HAP-1 (cell line): ENCODE measurements around the gene DISC1.

ENCODE experiments used
- DNase-seq, 2 experiments: peaks; one replicate each; pipeline ENCODE4 v3.0.0-alpha.2; 2016 to 2020; ENCODE audit warnings: low spot score in 2 of 2
- H3K27me3 ChIP-seq: fragments of 250-450 bp; sonication (Bioruptor Pico); 2 replicates; pipeline ENCODE4 v1.5.1; 2020; ENCODE audit warnings: low read depth, mild to moderate bottlenecking, moderate library complexity
- H3K36me3 ChIP-seq: fragments of 250-450 bp; sonication (Bioruptor Pico); replicated peaks from 2 replicates; pipeline ENCODE4 v1.5.1; 2020; ENCODE audit warnings: mild to moderate bottlenecking
- H3K4me1 ChIP-seq: fragments of 250-450 bp; sonication (Bioruptor Pico); 2 replicates; pipeline ENCODE4 v1.5.1; 2020; ENCODE audit warnings: mild to moderate bottlenecking
- H3K4me3 ChIP-seq: fragments of 250-450 bp; sonication (Bioruptor Pico); 2 replicates; pipeline ENCODE4 v1.5.1; 2020; ENCODE audit warnings: mild to moderate bottlenecking, moderate library complexity
- H3K9me3 ChIP-seq: fragments of 250-450 bp; sonication (Bioruptor Pico); 2 replicates; pipeline ENCODE4 v1.5.1; 2020; ENCODE audit warnings: mild to moderate bottlenecking, moderate library complexity
- in situ Hi-C: fragments of 300-500 bp; cut with MboI; formaldehyde crosslinking; loops from 3 replicates; pipeline ENCODE4 v1.14.3; 2020; ENCODE audit warnings: low sequenced_read_pairs, inconsistent platforms, mixed read lengths

DISC1 gene

DNA sequence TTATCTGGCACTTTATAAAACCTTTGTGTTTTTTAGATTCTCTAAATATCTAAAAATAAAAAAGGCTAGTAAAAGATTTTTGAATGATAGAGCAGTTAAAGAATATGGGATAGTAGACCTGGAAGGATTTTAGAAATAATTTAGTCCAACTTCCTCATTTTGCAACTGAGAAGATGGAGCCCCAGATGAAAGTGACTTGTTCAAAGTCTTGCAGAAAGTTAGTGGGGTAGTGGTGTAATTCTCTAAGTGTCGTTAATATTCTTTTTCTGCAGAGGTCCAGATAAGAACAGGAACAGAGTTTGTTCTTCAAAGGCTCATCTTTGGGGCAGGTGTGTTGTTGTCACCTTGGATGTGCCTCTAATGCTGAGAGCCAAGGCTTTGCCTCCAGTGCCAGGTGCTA, 159.5 kb downstream of the DISC1 start:
- DNase-seq, result no peak
- in situ Hi-C loops, result no loop called here
- Histone ChIP-seq H3K4me3 (no peak overlapping the region), H3K27me3 (no peaks in the 10 kb centered on the region), H3K9me3 (no peaks in the 10 kb centered on the region), H3K36me3 (no peaks in the 10 kb centered on the region), H3K4me1 (no peaks in the 10 kb centered on the region)

DNA sequence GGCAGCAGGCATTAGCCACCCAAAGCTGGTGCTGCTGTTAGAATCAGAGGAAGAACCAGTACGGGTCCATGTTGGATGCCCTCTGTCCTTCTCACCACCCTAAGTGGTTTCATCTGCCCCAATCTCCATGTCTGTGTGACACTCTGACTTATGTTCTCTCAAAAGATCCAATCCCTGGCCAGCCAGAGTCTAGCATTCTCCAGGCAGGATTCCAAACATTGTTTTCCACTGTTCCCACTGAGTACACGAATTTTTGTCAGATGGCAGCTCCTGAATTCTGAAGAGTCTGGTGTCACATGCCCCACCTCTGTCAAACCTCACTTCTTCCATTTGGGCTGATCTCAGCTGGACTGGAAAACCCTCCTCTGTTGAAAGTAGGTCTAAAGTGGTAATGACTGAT, 166.0 kb downstream of the DISC1 start:
- no peak overlapping the region for H3K4me3 ChIP-seq
- no peaks in the 10 kb centered on the region for H3K36me3 ChIP-seq
- DNase-seq, result no peak
- H3K4me1 ChIP-seq, result no peaks in the 10 kb centered on the region
- H3K9me3 ChIP-seq, result no peaks in the 10 kb centered on the region
- H3K27me3 ChIP-seq, result no peaks in the 10 kb centered on the region
- in situ Hi-C loops, result no loop called here

DNA sequence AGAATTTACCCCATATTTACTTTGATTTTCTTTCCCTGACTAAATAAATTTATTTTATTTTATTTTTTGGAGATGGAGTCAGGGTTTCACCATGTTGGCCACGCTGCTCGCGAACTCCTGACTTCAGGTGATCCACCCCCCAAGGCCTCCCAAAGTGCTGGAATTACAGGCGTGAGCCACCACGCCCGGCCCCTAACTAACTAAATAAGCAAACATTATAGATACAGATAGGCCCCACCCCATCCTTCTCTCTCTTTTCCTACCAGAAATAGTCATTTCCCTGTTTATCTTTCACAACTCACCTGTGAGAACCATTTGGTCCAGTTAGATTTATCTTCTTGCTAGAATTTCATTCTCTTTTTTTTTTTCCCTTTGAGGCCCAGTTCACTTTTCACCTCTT, 167.3 kb downstream of the DISC1 start:
- Histone ChIP-seq H3K36me3 (no peaks in the 10 kb centered on the region), H3K4me3 (no peak overlapping the region), H3K4me1 (no peaks in the 10 kb centered on the region), H3K27me3 (no peaks in the 10 kb centered on the region), H3K9me3 (no peaks in the 10 kb centered on the region)
- no peak for DNase-seq
- in situ Hi-C loops, result no loop called here

- Histone ChIP-seq H3K36me3 (no peaks in the 10 kb centered on the region), H3K9me3 (no peaks in the 10 kb centered on the region), H3K4me1 (no peaks in the 10 kb centered on the region), H3K4me3 (no peak overlapping the region), H3K27me3 (no peaks in the 10 kb centered on the region)
- DNase-seq, result no peak
- in situ Hi-C loops, result no loop called here
Measured at GRCh38 chr1:231796141-231796540, 169.6 kb downstream of the DISC1 start.

GRCh38 chr1:231799363-231799986, 172.9 kb downstream of the DISC1 start:
- Histone ChIP-seq H3K4me1 (no peaks in the 10 kb centered on the region), H3K9me3 (no peaks in the 10 kb centered on the region), H3K27me3 (no peaks in the 10 kb centered on the region), H3K36me3 (no peaks in the 10 kb centered on the region), H3K4me3 (no peak overlapping the region)
- DNase-seq, result no peak
- in situ Hi-C loops, result no loop called here

- no peak for DNase-seq
- H3K4me1 ChIP-seq, result no peaks in the 10 kb centered on the region
- H3K4me3 ChIP-seq, result no peak overlapping the region
- in situ Hi-C loops, result no loop called here
- H3K27me3 ChIP-seq, result no peaks in the 10 kb centered on the region
- H3K9me3 ChIP-seq, result no peaks in the 10 kb centered on the region
- no peaks in the 10 kb centered on the region for H3K36me3 ChIP-seq
Measured at GRCh38 chr1:231800108-231800507, 173.5 kb downstream of the DISC1 start.

- Histone ChIP-seq H3K4me1 (no peaks in the 10 kb centered on the region), H3K4me3 (no peak overlapping the region), H3K27me3 (no peaks in the 10 kb centered on the region), H3K36me3 (no peaks in the 10 kb centered on the region), H3K9me3 (no peaks in the 10 kb centered on the region)
- in situ Hi-C loops, result no loop called here
- no peak for DNase-seq
Measured at GRCh38 chr1:231801042-231801585, 174.5 kb downstream of the DISC1 start.

DNA sequence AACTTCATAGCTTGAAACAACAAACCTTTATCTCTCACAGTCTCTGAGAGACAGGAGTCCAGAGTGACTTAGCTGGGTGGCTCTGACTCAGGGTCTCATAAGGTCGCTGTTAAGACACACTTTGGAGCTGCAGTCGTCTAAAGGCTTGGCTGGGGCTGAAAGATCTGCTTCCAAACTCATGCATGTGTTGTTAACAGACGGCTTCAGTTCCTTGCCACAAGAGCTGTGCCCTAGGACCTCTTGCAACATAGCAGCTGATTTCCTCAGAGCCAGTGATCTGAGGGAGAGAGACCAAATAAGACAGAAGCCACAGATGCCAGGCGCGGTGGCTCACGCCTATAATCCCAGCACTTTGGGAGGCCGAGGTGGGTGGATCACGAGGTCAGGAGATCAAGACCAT, 176.8 kb downstream of the DISC1 start:
- no peak overlapping the region for H3K4me3 ChIP-seq
- in situ Hi-C loops, result no loop called here
- no peak for DNase-seq
- no peaks in the 10 kb centered on the region for H3K27me3 ChIP-seq
- no peaks in the 10 kb centered on the region for H3K36me3 ChIP-seq
- H3K9me3 ChIP-seq, result no peaks in the 10 kb centered on the region
- H3K4me1 ChIP-seq, result no peaks in the 10 kb centered on the region

DNA sequence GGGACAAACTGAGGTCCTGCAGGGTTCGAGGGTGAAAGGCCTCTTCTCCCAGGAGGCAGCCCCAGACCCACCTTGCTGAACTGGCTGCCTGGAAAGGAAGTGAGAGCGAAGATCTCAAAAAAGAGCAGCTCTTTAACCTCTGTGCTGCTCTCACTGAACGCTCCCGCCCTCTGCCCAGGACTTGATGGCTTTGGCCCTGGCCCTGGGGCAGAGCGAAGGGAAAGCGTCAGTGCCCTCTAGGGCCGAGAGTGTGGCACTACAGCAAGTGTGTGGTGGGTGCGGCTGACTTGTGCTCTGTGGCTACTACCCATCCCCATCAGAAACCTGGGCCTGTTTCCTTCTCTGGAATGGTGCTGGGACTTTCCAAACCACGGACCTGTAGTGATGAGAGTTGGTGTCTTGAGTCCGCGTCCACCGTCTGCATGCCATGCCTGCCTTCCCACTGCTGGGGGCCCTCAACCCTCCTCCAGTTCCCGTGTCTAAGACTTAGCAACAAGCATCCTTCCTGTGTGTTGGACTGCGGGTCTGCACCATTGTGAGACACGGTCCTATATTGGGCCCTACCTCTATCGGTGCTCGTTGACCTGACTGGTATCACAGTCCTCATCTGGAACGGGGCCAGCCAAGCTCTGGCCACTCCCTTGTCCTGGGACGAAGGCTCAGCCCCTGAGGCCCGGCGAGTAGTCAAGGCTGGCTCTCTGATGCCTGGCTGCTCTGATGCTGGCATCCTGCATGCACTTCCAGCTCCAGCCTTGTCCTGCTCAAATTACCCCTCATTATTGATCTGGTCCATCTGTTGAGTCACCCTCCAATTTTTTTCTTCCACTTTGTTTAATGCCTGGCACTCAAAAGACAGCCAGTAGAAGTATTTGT, 180.3 kb downstream of the DISC1 start:
- no peaks in the 10 kb centered on the region for H3K4me1 ChIP-seq
- no peaks in the 10 kb centered on the region for H3K27me3 ChIP-seq
- DNase-seq, result peak; percentile 17 to 65
- no peaks in the 10 kb centered on the region for H3K9me3 ChIP-seq
- no peak overlapping the region for H3K4me3 ChIP-seq
- in situ Hi-C loops, result no loop called here
- no peaks in the 10 kb centered on the region for H3K36me3 ChIP-seq

- no peaks in the 10 kb centered on the region for H3K4me1 ChIP-seq
- H3K9me3 ChIP-seq, result no peaks in the 10 kb centered on the region
- in situ Hi-C loops, result no loop called here
- no peaks in the 10 kb centered on the region for H3K36me3 ChIP-seq
- H3K27me3 ChIP-seq, result no peaks in the 10 kb centered on the region
- H3K4me3 ChIP-seq, result no peak overlapping the region
- DNase-seq, result no peak
Measured at GRCh38 chr1:231807541-231807940, 181.0 kb downstream of the DISC1 start.

DNA sequence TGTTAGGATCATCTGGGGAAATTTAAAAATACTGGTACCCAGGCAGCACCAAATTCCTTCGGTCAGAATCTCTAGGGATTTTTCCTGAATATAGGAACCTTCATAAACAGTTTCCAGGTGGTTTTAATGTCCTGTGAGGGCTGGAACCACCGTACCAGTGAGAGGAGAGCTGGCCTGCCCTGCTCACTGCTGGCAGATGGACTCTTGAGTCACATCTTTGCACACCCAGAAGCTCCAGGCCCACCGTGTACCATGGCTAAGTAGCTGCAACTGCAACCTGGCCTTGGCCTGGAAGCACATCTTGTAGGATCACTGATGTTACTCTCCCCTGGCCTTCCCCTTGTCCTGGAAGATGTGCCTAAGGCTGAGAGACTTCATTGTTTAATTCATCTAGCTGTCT, 181.5 kb downstream of the DISC1 start:
- Histone ChIP-seq H3K4me3 (no peak overlapping the region), H3K4me1 (no peaks in the 10 kb centered on the region), H3K36me3 (no peaks in the 10 kb centered on the region), H3K27me3 (no peaks in the 10 kb centered on the region), H3K9me3 (no peaks in the 10 kb centered on the region)
- DNase-seq, result no peak
- in situ Hi-C loops, result no loop called here

DNA sequence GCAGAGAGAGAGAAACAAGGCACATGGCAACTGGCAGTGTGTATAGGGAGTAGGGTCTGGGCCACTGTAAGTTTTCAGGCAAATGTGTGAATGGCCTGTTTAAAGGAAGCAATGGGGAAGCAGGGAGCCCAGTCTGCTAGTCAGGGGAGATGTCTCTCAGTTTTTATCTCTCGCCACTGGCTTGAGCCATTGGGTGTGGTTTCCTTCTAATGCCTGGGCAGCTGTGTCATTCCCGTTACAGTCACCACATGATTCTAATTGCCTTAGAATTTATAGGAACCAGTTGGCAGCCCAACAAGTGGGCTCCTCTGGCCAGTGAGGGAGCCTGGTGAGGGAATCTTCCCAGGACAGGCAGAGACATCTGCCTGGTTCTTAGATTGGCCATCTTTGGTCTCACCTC, 182.4 kb downstream of the DISC1 start:
- H3K36me3 ChIP-seq, result no peaks in the 10 kb centered on the region
- no peaks in the 10 kb centered on the region for H3K9me3 ChIP-seq
- no peaks in the 10 kb centered on the region for H3K27me3 ChIP-seq
- no peak overlapping the region for H3K4me3 ChIP-seq
- in situ Hi-C loops, result no loop called here
- no peaks in the 10 kb centered on the region for H3K4me1 ChIP-seq
- no peak for DNase-seq

GRCh38 chr1:231810415-231810814, 183.8 kb downstream of the DISC1 start:
- no peaks in the 10 kb centered on the region for H3K9me3 ChIP-seq
- no peak overlapping the region for H3K4me3 ChIP-seq
- H3K36me3 ChIP-seq, result no peaks in the 10 kb centered on the region
- in situ Hi-C loops, result no loop called here
- no peaks in the 10 kb centered on the region for H3K4me1 ChIP-seq
- DNase-seq, result no peak
- no peaks in the 10 kb centered on the region for H3K27me3 ChIP-seq

DNA sequence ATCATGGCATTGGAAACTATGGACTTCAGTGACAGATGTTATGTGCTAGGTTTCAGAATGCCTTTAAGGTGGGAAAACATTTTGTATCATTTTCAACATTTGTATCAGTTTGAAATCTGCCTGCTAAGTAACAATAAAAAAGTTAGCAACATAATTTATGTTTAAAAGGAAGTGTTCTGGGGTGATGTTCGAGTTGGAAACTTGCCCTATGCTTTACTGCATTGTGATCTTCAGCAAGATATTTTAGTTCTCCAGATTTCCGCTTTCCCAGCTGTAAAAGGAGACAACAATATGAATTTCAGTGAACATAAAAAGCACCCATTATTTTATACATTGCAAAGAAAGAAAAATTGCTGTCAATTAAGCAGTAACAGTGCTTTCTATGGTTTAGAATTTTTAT, 187.4 kb downstream of the DISC1 start:
- in situ Hi-C loops, result no loop called here
- Histone ChIP-seq H3K4me3 (no peak overlapping the region), H3K36me3 (no peaks in the 10 kb centered on the region), H3K4me1 (no peaks in the 10 kb centered on the region), H3K9me3 (no peaks in the 10 kb centered on the region), H3K27me3 (no peaks in the 10 kb centered on the region; the same call in 1 of the 2 replicates)
- DNase-seq, result no peak
